ENCODE measurements around the gene B3GALT6.
A peak's percentile ranks its signal among the peaks of the same experiment; 100 is the strongest.

B3GALT6 gene

GRCh38 chr1:1217621-1218523 is 14.2 kb upstream of the B3GALT6 start:
- no peak for DNase-seq

DNA sequence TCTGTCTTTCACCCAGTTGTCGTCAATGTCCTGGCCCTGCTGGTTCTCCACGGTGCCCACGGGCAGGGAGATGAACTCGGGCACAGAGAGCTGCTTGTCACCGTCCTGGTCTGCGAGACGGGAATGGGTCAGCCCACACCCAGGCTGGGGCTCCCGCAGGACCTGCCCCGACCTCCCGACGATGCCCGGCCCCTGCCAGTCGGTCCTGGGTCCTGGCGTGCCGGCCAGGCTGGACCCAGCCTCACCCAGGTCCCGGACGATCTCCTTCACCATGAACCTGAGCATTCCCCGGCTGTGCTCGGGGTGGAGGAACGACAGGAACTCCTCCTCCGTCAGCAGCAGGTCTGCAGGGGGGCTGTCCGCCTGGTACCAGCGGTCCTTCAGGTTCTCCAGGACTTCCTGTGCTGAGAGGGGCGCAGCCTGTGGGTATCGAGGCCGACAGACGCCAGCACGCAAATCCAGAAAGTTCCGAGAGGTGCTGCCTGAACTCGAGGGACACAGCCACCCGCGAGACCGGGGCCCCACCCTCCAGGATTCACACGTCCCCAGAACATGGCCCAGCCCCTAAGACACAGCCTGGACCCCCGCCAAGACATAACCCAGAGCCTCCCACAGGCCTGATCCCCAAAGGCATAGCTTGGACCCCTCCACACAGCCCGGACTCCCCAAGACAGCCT is 13.4 kb upstream of the B3GALT6 start:
- no peak for DNase-seq

DNA sequence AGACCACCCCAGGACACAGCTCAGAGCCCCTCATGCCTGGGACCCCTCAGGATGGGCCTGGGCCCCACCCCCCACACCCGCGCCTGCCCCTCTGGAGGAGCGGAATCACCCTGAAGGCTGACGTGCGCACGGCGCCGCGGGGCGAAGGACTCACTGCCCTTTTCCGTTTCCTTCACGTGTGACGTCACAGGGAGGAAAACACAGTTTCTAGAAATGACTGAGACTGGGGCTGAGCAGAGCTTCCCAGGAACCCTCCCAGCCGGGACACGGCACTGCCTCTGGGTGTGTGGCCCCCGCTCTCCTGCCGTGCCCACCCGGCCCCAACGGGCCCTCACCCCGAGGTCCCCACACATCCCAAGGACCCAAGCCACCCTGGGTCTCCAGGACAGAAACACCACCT is 12.7 kb upstream of the B3GALT6 start:
- no peak for DNase-seq

- no peak for DNase-seq
Measured at GRCh38 chr1:1220197-1220596, 11.8 kb upstream of the B3GALT6 start.

DNA sequence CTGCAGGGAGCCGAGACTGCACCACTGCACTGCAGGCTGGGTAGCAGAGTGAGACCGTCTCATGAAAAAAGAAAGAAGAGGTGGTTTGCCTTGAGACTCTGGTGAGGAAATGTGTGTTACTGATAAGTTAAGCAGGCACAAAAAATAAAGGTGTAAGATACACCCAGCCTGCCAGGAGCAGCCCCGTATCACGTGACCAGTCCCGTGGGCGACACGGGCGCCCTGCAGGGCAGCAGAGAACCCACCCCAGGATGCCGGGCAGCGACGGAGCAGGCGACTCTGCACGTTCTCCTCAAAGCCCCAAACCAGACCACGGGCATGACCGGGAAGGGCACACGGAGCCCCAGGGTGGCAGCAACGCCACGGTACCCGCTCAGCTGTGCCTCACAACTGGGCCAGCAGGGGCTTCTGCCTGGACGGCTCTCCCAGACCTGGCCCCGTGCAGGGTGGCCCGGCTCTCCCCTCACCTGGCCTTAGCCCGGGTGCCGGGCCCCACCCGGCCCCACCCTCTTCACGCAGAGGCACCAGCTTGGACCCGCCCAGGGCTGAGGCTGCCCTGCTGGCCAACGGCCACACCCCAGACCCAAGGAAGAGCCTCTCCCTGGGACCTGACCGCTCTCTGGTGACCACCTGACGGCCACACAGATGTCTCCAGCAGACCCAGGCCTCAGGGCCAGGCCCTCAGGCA is 10.0 kb upstream of the B3GALT6 start:
- no peak for DNase-seq

DNA sequence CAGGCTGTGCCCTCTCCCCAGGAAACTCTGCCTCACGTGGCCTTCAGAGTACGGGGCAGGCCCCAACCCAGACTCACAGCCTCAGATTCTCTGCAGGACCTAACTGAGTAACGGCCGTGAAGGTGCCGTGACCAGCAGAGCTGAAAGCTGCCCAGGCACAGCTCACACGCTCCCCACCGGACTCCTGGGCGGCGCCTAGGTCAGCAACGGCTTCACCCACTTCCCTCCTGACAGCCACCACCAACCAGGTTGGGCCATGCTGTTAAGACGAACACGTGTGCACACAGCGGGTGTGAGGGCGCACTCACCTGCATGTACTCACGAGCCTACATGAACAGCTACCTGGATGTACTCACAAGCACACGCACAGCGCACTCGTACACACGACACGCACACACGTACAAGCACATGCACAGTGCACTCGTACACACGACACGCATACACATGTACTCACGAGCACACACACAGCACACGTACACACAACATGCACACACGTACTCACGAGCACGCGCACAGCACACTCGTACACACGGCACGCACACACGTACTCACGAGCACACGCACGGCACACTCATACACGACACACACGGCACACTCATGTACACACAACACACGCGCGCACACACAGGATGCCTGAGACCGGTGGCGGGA is 9.3 kb upstream of the B3GALT6 start:
- no peak for DNase-seq

- no peak for DNase-seq
Measured at GRCh38 chr1:1223321-1223720, 8.7 kb upstream of the B3GALT6 start.

DNA sequence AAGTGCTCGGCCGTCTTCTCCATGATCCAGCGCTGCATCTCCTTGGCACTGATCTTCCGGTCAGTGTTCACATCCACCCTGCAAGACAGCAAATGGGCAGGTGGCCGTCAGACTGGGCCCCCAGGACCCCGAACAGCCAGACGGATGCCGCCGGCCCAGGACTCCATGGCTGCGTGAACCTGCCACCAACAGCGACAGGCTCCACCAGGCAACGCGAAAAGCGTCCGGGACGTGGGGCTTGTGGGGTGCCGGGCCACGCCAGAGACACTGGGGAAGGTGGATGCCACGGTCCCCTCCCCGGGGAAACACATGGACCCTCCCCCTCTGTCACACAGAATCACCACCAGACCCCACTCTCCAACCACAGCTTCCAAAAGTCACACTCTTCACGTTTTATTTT is 8.1 kb upstream of the B3GALT6 start:
- no peak for DNase-seq

DNA sequence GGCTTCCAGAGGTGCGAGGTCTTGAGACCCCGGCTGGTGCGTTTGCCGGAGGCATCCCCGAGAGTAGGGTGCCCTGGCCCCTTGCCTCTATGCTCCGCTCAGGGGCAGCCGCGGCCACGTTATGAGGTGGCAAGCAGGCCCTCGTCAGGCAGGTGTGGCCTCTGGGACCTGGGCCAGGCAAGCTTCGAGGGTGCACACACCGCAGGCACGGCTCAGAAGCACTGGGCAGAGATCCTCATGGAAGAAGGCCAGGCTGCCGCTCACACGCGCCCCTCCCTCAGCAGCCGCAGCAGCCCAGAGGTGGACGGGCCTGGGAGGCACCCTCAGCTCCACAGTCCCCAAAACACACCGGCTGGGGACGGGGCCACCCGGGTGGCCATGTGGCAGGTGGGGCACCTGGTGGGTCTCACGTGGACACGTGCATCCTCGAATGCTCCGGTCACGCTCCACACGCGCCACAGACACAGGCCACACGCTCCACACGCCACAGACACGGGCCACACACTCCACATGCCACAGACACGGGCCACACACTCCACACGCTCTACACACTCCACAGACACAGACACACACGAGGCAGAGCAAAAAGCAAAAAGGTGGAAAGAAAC is 6.7 kb upstream of the B3GALT6 start:
- DNase-seq, result no peak

DNA sequence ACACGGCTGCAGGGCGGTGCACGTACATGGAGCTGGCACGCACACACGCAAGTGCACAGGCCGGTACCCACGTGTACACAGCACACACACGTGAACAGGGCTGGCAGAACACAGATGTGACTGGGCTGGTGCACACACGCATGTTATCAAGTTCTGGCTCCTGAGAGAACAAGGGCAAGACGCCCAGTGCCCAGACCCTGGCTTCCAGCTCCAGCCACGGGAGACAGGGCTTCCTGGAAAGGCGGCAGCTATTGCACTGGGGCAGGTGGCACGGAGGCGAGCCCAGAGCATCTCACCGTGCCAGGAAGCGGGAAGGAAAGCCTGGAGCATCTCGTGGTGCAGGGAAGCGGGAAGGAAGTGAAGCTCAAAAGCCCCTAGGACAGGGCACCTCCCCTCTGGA is 6.1 kb upstream of the B3GALT6 start:
- DNase-seq, result no peak

GRCh38 chr1:1226566-1227362 is 5.3 kb upstream of the B3GALT6 start:
- no peak for DNase-seq

DNA sequence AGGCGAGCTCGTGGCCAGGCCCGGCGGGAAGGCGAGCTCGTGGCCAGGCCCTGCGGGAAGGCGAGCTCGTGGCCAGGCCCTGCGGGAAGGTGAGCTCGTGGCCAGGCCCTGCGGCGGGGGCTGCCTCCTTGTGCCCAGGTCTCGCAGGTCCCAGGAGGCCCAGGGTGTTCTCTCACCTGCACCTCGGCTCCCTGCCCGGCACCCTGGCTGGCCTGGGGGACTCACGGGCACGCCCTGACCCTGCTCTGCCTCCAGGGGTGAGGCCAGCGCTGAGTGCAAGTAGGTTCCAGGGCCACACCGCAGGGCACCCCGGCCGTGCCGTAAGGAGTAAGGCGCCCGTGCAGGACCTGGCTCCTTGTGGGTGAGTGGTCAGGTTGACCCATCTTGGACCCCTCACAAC is 4.7 kb upstream of the B3GALT6 start:
- no peak for DNase-seq

DNA sequence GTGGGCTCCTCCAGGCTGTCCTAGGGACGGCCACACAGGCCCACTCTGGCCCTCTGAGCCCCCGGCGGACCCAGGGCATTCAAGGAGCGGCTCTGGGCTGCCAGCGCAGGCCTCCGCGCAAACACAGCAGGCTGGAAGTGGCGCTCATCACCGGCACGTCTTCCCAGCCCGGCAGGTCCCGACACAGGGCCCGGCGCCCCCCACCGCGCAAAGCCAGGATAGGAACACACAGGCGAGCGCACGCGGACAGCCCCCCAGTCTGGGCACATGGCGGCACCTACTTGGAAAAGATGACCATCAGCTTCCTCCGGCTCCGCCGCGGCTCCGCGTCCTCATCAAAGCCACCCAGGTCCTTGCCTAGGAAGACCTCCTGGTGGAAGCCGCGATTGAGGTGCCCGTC is 3.9 kb upstream of the B3GALT6 start:
- DNase-seq, result no peak

- no peak for DNase-seq
Measured at GRCh38 chr1:1228596-1229321, 3.3 kb upstream of the B3GALT6 start.

GRCh38 chr1:1229770-1230169 is 2.3 kb upstream of the B3GALT6 start:
- no peak for DNase-seq

GRCh38 chr1:1230656-1231399 is 1.2 kb upstream of the B3GALT6 start:
- no peak for DNase-seq

DNA sequence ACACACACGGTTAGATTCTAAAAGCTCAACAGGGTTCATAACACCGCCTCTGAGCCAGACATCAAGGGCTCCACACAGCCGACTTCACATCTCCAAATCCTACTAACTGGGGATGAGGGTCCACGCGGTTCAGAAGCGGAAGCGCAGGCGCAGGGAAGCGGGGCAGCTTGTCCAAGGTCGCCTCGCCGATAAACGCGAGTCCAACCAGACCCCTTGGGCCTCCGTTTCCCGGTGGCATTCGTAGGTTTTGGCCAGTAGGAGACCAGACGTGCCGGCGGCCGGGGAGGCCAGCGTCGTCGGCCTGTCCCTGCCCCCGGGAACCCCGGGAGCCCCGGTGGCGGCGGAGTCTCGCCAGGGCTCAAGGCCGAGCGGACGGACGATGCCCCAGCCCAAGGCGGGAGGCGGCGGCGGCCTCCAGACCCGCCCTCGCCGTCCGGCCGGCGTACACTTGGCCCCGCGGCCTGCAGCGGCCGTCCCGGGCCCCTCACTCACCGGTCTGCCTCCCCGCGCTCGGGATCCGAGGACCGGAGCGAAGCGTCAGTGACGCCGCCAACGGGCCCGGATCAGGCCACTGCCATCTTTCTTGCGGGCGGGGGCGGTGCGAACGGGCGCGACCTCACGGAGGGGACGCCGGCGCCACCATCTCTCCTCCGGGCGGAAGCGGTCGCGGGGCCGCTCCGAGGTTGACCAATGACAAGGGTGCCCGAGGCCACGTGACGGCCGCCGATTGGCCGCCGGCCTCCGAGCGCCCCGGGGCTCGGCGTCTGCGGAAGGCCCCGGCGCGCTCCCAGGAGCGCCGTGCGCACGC is 433 bp upstream of the B3GALT6 start, which contains the start of gene SDF4:
Gene SDF4, minus strand, starts transcription at position 602 of the 808 bp plus-strand sequence. CDS start 3,229 bp downstream, outside the sequence.
- peak; percentile 96 for DNase-seq

DNA sequence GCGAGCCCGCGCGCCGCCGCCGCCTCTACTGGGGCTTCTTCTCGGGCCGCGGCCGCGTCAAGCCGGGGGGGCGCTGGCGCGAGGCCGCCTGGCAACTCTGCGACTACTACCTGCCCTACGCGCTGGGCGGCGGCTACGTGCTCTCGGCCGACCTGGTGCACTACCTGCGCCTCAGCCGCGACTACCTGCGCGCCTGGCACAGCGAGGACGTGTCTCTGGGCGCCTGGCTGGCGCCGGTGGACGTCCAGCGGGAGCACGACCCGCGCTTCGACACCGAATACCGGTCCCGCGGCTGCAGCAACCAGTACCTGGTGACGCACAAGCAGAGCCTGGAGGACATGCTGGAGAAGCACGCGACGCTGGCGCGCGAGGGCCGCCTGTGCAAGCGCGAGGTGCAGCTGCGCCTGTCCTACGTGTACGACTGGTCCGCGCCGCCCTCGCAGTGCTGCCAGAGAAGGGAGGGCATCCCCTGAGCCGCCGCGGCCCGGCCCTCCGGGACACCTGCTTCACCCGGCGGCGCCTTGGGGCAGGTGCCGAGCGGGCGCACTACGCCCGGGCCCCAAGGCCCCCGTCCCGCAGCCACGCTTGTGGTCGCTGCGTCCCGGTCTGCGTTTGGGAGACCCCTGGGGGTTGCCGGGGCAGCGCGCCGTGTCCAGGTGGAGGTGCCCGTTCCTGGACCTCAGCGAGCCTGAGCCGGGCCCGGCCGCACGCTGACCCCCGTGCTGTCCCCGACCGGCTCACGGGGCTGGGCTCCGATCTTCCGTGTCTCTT is 944 bp downstream of the B3GALT6 start:
- no peak for DNase-seq

GRCh38 chr1:1233567-1233892 is 1.5 kb downstream of the B3GALT6 start:
- no peak for DNase-seq

Data from COR-L47 (cell line).